CD4-positive, alpha-beta T cell treated with Interleukin-17A for 4 hours (primary cell): ENCODE data around the gene RNF150.
"Not testable (repeated sequence)": the region's sequence is repeated elsewhere in the genome, so short reads cannot be mapped to it uniquely, and the experiment has no call there.

Source experiments
- DNase-seq: peaks from one replicate; pipeline ENCODE4 v3.0.0-alpha.2; 2020; ENCODE audit warnings: mixed read lengths

Gene RNF150

DNA sequence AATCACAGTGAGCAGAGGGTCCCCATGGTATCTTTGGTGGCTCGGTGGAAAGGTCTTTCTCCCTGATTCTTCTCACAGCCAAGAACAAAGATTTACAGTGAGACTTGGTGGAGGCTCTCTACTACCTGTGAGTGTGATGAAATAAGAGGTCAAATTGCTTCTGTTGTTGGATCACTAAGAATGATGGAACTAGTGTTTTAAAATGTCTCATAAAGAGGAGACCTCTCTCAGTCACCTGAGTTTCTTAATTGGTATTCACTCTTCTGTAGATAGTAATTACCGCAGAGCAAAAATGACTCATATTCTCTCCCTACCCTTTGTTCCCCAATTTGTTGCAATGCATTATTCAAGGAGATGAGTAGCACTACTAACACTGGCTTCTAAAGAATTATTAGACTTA lies 276.2 kb downstream of the RNF150 start:
- no peak for DNase-seq

DNA sequence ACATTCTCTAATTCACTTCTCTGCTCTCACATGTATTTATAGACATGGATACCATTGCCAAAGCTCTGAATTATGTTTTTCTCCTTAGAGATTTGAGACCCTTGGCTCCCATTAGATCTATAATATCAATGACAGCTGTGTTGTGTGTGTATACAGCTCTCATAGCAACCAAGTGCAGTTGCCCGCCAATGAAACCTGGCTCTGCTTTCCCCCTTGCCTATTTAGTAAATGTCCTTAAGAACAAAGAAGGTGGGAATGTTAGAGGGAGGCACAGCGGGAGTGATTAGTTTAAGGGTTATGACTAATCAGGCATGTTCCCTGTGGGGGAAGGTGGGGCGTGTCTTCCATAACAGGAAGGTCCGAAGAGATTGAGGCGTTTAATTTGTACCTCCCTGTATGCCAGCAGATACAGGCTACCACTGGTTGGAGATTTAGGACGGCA lies 276.6 kb downstream of the RNF150 start:
- no peak for DNase-seq

DNA sequence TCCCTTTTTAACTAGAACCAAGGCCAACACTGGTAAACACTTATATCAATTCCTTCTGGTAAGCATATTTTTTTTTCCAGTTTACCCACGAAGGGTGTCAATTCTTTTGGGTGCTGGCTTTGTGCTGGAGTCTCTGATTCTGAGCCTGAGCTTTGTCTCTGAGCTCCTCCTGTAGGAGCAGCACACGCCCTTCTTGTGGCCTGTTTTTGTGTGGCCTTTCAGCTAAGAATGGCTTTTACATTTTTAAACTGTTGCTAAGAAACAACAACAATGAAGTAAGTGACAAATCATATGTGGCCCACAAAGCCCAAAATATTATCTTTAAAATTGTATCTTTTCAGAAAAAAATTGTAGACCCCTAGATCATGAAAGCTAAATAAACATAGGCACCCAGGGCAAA lies 279.1 kb downstream of the RNF150 start:
- DNase-seq = no peak

DNA sequence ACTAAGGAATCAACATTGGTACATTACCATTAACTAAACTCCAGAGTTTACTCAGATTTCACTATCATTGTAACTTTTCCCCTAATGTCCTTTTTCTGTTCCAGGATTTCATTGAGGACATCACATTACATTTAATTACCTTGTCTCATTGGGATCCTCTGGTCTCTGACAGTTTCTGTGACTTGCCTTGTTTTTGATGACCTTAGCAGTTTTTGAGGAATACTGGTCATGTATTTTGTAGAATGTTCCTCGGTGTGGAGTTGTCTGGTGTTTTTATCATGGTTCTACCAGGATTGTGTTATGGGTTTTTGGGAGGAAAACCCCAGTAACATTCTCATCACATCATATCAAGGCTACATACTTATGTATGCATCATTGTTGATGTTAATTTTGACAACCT lies 281.5 kb downstream of the RNF150 start:
- no peak for DNase-seq

DNA sequence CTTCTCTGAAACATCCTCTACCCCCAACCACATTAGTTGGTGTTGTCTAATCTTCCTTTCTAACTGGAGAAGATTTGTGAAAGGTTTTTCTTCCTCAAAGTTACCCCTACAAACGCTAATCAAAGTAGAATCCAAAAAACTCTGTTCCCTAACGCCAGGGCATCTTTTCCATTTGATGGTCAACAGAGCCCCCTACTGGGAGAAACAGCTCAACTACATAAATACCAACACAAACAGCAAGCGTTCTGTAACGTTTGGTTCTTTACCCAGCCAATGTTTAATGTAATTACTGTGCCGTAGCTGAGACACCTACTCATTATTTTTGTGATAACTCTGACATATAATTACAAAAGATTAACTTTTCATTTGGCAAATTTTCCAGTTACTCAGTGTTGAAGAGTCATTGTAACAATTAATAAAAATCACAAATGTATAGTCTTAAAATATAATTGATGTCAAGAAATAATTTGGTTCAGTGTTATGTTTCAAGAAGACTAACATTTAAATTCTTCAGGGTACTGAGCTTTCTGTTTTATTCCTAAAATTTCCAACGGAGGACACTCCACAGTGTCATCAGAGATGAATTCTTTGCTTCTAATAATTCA lies 282.1 kb downstream of the RNF150 start:
- DNase-seq = no peak

DNA sequence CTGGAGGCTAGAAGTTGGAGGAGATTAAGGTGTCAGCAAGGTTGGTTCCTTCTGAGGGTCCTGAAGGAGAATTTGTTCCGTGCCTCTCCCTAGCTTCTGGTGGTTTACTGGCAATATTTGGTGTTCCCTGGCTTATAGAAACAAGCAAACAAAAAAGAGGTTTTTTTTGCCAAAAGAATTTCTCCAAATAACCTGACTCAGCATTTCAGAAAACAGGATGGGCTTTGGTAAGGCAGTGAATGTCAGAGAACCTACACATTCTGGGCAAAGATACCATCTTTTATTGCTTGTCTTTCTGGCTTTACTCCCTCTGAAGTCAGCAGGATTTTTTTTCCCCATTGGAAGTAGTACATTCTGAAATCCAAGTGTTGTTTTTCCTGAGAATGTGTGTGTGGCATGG lies 283.7 kb downstream of the RNF150 start:
- no peak for DNase-seq

DNA sequence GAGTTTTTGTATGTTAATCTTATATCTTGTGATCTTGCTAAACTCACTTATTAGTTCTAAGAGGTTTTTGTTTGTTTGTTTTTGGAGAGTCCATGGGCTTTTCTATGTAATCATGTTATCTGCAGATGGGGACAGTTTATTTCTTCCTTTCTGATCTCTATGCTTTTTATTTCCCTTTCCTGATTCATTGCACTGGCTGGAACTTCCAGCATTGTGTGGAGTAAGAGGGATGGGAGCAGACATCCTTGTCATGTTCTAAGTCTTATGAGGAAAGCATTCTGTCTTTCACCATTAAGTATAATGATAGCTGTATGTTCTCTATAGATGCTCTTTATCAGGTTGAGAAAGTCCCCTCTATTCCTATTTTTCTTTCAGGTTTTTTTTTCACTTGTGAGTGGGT lies 286.5 kb downstream of the RNF150 start:
- DNase-seq = no peak

DNA sequence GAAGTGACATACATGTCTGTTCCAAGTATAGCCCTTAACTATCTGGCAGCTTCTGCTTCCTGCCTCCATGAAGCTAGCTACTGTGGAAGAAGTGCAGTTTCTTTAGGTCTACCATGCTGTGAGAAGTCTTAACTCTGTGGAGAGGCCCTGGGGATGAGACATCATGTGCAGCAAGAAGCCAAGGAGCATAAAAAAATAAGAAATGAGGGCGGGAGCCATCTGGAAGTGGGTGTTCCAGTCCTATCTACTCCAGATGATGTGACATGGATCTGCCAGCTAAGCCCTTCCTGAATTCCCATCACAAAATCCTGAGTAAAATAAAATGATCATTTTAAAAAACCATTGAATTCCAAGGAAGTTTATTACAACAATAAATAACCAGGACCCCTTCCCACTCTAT lies 289.2 kb downstream of the RNF150 start:
- no peak for DNase-seq

DNA sequence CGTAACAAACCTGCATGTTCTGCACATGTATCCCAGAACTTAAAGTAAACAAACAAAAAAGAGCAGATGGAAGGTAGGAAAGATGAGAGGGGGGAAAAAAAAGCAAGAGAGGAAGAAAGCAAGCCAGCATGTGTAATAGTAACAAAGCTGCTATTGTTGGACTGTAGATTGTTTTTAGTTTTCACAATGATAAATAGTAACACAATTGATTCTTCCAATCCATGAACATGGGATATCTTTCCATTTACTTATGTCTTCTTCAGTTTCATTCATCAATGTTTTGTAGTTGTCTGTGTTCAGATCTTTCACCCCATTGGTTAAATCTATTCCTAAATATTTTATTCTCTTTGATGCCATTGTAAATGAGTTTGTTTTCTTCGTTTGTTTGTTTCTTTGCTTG lies 292.1 kb downstream of the RNF150 start:
- DNase-seq = no peak

DNA sequence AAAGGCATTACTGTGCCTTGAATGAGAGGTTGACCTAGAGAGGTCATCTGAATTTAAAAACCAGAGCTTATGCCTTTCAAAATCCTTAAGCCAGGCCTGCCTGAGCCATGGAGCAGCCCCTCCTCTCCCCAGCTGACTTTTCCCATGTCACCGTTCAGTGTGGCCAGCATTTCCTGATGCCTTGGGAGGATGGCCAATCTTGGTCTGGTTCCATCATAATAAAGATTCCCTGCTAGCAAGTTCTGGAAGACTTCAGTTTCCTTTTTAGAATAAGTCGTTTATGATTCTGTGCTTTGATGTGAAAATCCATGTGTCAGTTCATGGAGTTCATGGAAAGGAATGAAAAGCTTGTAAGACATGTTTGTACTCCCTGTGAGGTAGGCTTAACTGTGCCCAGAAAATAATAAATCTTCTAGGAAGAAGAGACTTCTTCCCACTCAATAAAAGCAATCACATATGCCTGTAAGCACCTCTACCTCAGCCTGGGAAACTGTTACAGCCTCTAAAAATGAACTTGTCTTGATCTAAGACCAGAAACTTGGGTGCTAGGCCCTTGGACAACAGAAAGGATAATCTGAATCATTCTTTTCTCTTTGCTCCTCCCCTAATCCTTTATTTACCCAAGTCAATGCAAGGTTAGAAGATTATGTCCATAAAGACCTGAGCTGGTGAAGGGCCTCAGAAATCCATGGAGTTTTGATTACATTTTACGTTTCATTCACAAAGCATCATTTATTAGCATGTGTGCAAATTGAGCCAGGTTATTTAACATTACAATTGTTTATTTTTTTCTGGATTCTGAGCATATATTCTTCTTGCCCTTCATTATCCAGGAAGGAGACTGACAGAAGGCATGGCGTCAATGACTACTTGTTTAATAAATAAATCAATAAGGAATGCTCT lies 293.1 kb downstream of the RNF150 start:
- DNase-seq = no peak

DNA sequence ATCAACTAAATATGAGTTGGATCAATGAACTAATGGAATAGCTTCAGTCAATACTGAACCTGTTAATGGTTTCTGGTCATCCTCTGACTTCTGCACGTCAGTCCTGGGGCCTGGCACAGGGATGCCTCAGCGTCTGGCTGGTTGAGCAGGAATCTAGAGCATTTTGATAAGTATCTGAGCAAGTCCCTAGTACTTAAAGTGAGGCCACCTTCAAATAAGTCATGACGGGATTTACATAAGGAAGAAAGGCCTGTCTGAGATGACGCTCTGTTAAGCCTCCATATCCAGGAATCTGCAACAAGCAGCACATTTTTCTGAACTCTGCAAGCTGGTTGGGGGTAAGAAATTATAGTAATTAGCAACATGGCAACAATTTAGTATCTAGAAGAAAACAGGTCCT lies 293.9 kb downstream of the RNF150 start:
- DNase-seq = no peak

DNA sequence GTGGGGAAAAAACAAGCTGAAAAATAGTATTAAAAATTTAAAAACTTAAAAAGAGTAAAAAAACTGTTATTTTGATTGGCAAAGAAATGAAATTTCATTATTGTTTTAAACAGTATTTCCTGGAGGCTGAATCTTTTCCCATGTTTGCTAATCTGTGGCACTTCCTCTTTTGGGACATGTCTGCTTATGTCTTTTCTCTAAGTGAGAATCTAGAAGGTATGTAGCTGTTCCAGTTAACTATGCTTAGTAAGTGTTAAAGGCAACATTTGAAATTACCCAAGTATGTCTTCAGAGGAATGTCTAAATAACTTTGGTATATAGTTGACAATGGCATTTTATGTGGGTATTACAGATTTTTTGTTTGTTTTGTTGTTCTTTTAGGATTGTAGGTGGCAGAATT lies 295.5 kb downstream of the RNF150 start:
- no peak for DNase-seq

DNA sequence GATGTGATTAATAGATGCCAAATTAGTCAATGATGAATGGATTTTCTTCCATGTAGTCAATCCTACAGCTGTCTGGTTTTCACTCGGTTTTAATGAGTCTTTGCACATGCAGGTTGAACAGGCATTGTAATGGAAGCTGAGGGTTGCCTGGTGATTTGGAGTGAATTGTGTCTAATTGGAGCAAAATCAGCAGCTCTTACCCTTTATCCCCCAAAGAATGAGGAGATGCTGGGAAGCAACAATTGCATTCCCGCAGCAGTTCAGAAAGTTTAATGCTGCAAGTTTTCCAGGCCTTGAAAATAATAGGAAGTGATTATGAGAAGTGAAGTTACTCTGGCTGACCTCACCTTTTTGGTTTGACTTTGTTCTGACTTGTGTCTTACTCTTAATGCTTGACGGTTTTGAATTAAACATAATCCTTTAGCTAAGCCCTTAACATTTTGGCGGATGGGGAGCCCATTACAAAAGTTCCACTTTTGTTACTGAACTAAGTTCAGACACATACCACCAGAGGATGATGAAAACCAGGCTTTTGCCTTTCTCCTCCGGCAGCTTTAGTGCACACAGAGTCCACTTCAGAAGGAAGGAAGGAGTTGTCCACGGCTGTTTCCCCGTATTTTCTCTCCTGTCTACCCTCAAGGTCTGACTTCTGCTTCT lies 298.3 kb downstream of the RNF150 start:
- DNase-seq = no peak

DNA sequence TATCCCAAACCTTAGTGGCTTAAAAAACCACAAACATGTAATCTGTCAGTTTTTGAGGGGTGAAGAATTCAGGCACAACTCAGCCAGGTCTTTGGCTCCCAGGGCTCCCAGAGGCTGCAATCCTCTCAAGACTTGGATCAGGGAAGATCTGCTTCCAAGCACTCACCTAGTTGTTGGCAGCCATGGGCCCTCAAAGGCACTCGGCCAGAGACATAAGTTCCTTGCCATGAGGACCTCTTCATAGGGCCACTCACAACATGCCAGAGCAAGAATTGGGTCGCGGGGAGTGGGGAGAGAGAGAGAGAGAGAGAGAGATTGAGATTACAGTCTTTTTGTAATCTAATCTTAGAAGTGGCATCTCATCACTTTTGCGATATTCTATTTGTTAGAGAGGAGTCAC lies 300.0 kb downstream of the RNF150 start:
- DNase-seq = no peak

DNA sequence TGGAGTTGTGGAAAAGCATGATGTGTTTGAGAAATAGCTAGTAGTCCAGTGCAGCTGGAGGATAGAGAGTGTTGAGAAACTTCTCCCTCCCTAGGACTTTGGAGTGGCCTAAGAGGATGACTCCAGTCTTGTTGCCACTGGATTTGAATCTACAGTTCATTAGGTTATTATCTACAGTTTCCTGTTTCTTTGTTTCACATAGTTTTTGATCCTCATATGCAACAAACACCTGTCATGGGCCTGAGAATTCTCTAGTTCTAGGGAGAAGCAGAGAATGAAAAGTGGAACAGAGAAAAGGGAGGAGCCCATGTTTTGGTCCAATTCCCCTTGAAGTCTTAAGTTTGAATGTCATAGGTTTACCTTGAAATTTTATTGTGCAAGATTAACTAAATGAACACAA lies 303.4 kb downstream of the RNF150 start:
- no peak for DNase-seq

DNA sequence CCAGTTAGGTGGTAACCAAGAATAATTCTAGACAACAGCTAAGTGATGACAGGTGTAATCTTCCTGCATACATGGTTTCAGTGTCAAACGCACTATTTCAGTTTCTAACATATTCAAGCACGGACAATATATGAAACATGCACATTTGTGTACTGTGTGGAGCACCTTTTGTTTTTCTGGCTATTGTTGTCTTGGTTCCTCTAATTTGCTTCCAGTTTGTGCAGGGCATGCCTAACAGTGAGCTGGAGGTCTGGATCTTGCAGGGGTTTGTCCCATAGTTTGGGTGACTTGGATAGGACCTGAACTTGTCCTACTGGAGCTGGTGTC lies 306.6 kb downstream of the RNF150 start:
- DNase-seq = no peak

DNA sequence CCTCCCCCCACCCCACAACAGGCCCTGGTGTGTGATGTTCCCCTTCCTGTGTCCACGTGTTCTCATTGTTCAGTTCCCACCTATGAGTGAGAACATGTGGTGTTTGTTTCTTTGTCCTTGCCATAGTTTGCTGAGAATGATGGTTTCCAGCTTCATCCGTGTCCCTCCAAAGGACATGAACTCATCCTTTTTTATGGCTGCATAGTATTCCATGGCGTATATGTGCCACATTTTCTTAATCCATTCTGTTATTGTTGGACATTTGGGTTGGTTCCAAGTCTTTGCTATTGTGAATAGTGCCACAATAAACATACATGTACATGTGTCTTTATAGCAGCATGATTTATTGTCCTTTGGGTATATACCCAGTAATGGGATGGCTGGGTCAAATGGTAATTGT lies 312.7 kb downstream of the RNF150 start:
- DNase-seq = not testable (repeated sequence)

DNA sequence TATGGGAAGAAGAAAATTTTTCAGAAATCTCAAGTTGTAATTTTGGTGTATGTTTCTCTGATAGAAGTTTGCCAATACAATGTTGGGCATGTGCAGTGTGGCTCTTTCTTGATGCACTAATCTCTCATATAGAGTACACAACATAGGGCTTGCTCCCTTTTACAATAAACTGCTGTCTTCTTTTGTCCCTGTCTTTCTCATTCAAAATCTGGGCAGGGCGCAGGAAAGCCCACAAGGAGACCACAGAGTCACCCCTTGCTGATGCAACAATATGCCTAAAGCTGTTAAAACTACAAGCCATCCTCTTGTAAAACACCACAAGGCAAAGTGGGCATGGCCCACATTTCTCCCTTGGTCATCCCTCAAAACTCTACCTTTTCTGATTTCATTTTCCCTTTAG lies 313.7 kb downstream of the RNF150 start:
- no peak for DNase-seq

DNA sequence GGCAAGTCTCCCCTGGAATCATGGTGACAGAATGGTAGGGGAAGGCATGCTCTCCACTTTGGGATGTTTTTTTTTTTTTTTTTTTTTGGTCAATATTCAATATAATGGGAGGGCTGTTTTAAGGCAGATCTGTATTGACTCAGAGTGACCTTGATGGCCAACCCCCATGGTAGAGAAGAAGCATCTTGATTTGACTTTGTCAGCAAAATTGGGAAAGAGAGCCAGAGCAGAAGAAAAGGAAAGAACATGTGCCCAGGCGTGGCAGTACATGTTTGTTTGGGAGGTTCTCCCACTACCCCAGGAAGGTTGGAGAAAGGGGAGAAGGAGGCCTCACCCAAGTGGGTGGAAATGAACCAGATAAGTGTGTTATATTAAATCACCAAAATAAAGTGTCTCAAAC lies 314.8 kb downstream of the RNF150 start:
- no peak for DNase-seq

DNA sequence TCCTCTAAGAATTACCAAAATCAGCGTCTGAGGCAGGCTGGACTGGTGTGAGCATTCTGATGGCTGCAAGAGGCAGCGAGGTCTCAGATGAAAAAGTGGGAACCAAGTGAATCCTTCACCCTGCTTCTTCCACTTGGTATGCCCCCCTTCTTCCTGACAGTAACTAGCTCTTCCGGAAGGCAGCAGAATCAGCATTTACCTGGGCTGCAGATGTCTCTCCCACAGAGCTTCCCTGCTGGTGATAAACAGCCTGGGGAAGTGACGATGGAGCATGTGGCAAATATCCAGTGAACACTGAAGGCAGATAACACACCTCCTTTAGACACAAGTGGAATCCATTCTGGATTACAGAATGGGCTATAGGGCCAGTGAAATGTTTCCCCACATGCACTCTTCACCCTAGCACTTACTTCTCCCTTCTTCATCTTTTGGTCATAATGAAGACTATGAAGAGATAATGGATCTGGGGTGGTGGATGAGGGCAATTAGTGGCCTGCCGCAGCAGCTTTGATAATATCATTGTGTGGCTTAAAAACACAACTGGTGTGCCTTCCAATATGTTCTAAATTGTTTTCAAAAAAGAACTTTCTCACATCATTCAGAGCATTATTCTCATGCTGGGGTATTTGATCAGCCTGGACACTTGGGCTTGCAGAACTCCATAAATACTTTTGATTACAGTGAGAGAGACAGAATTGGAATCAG lies 316.3 kb downstream of the RNF150 start:
- no peak for DNase-seq

DNA sequence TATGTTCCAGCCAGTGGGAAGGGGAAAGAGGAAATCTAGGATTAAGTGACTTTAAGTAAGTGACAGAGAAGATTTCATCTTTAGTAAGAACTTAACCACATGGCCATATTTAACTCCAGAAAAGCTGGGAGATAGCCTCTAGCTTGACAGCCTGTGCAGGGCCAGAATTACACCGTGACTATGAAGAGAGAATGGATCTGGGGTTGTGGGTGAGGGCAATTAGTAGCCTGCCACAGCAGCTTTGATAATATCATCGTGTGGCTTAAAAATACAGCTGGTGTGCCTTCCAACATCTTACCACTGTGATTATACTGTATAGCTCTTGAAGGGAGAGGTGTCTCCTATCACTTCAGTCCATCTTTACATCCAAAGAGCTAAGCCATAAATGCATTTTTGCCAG lies 319.5 kb downstream of the RNF150 start:
- no peak for DNase-seq

DNA sequence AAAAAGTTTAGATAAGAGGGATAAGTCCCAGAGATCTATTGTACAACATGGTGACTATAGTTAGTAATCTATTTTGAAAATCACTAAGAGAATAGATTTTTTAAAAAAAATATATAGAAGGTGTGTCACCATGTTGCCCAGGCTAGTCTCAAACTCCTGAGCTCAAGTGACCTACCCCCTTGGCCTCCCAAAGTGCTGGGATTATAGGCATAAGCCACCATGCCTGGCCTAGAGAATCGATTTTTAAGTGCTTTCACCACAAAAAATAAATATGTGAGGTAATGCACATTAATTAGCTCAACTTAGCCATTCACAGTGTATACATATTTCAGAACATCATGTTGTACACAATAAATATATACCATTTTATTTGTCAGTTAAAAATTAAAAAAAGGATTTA lies 320.4 kb downstream of the RNF150 start:
- no peak for DNase-seq

DNA sequence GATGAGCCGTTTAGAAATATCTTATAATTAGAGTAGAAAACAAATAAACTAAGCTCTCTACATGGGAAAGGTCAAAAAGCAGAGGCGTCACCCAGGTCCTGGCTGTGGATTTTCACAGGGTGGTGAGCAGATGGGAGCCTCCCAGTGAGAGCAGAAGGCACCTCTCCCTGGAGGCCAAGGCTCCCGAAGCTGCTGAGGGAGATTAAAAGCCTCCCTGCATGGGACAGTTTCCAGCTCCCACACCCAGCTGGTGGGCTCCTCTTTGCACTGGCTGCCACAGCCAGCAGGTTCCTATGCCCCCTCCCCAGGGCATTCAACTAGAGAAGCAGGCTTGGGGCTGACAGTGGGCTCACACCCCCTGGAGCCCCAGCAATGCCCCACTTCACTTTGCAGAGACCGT lies 321.8 kb downstream of the RNF150 start:
- DNase-seq = no peak
